Right hindlimb (tissue), 1 donor: ENCODE measurements around the gene CHMP6.

Experiments used
- DNase-seq: peaks from one replicate; pipeline ENCODE4 v3.0.0-alpha.2; 2018

CHMP6 gene

GRCh38 chr17:81046132-81046769, 54.6 kb downstream of the CHMP6 start:
- no peak for DNase-seq

- DNase-seq, result no peak
These were observed 55.2 kb downstream of the CHMP6 start for GRCh38 chr17:81046770-81047359.

GRCh38 chr17:81048827-81049371, 57.3 kb downstream of the CHMP6 start:
- DNase-seq, result no peak

- DNase-seq, result no peak
These were observed 57.8 kb downstream of the CHMP6 start for GRCh38 chr17:81049372-81049911.
